GM21576 (cell line): ENCODE measurements around the gene KCP.

ENCODE experiments used
- ATAC-seq: cut with Tn5 transposase; IDR thresholded peaks from one replicate; pipeline ENCODE4 v1.9.1; 2021; ENCODE audit warnings: mild to moderate bottlenecking, moderate library complexity; ENCODE audit not compliant: unreplicated experiment

KCP gene

DNA sequence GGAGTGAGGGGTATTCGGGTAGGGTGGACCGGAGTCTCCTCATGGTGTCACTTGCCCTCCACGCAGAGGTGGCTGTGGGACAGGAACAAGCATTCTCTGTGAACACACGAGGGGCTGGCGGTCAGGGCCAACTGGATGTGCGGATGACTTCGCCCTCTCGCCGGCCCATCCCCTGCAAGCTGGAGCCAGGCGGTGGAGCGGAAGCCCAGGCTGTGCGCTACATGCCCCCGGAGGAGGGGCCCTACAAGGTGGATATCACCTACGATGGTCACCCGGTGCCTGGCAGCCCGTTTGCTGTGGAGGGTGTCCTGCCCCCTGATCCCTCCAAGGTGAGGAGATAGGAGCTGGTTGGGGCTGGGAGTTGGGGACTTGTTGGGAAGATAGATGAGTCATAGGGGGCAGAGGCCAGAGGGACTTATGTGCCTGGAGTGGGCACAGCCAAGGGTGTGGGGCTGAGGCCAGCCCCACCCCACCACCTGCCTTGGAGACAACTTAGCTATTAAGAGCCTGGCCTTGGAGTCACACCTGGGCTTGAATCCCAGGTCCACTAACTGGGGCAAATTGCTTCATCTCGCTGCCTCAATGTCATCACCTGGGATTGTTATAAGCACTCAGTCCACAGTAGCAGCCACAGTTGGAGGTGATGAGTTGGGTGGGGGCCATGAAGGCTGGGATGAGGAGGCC, 66.4 kb downstream of the KCP start:
- ATAC-seq, result no peak

DNA sequence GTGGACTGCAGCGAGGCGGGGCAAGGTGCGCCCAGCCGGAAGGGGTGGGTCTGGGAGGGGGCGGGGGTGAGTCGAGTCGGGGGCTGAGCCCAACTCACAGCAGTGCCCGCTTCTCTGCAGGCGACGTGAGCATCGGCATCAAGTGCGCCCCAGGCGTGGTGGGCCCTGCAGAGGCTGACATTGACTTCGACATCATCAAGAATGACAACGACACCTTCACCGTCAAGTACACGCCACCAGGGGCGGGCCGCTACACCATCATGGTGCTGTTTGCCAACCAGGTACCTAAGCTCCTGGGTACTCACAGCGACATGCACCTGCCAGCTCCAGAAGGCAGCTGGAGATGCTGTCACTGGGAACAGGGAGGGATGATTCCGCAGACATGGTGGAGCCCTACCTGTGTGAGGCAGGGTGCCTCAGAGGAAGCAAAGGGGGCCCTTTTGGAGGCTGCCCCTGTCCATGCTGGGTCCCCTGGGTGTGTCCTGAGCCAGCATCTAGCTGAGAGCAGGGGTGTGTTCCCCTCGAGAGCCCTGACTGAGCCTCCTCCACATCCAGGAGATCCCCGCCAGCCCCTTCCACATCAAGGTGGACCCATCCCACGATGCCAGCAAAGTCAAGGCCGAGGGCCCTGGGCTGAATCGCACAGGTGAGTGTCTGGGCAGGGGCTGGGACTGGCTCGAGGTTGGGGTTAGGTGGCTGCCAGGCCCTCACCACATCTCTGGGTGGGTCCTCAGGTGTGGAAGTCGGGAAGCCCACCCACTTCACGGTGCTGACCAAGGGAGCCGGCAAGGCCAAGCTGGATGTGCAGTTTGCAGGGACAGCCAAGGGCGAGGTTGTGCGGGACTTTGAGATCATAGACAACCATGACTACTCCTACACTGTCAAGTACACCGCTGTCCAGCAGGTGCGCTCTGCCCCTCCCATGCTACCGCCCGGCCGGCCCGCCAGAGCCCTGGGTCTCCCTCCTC, 67.6 kb downstream of the KCP start:
- ATAC-seq, result no peak

DNA sequence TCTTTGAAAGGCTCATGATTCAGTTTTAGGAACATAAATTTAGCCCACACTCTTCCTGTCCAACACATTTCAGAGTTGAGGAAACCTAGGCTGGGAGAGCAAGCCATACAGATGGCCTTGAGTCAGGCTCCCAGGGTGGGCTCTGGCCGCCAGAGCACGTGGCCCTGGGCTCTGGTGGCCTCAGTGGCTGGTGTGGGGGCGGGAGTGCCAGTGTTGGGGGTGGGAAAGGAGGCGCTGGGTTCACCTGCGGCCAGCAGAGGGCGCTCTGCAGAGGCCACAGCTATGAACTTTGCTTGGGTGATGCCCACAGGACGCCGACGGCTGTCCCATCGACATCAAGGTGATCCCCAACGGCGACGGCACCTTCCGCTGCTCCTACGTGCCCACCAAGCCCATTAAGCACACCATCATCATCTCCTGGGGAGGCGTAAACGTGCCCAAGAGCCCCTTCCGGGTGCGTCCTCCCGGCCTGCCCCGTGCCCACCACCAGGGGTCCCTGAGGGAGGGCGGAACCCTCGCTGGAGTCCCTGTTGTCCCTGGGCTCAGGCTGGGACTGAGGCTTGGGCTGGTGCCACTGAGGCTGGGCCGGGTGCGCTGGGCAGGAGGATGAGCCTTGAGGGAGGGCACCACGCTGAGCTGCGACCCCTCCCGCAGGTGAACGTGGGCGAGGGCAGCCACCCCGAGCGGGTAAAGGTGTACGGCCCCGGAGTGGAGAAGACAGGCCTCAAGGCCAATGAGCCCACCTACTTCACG, 68.4 kb downstream of the KCP start:
- ATAC-seq, result no peak

DNA sequence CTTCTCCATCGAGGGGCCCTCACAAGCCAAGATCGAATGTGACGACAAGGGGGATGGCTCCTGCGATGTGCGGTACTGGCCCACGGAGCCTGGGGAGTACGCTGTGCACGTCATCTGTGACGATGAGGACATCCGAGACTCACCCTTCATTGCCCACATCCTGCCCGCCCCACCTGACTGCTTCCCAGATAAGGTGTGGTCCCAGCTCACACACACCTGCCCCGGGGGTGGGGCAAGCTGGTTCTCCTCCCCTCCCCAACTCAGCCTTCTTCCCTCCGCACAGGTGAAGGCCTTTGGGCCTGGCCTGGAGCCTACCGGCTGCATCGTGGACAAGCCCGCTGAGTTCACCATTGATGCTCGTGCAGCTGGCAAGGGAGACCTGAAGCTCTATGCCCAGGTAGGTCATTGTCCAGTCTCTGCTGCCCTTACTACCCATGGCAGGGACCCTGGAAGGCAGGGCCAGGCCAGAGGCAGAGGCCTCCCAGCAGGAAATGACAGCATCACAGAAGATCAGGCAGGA, 69.3 kb downstream of the KCP start:
- no peak for ATAC-seq

DNA sequence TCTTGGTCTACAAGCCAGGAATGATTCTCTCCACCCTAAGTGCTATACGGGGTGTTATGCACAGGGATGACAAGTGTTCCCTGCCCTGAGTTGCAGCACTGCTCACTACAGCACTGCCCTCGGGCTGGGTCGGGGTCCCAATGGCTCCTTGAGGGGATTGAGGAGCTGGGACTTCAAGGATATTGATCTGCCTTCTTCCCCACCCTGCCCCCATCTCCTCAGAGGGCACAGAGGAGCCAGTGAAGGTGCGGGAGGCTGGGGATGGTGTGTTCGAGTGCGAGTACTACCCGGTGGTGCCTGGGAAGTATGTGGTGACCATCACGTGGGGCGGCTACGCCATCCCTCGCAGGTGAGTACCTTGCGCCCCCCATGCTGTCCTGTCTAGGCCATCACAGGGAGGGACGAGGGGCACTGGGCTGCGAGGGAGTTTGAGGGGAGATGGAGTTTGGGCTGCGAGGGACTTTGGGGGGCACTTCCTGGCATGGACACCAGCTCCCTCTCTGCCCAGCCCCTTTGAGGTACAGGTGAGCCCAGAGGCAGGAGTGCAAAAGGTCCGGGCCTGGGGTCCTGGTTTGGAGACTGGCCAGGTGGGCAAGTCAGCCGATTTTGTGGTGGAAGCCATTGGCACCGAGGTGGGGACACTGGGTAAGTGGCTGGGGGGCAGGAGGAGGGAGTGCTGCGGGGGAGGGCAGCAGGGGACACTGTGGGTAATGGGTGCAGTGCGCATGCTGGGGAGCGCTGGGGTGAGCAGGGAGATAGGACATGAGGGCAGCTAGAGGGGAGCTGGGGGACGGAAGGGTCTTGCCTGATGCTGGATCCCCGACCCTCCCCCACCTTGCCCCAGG, 70.0 kb downstream of the KCP start:
- no peak for ATAC-seq

DNA sequence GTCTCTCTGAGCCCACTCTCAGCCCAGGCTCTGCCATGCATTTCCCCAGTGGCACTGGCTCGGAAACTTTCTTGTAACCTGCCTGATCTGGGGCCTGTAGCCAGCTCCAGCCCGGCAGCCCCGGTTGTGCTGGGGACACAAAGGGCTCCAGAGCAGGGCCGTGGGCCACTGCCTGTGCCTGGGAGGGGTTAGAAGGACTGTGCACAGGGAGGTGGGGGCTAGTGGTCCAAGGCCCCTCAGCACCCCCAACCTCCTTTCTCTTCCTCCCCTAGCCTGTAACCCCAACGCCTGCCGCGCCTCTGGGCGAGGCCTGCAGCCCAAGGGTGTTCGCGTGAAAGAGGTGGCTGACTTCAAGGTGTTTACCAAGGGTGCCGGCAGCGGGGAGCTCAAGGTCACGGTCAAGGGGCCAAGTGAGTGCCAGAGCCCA, 70.7 kb downstream of the KCP start:
- no peak for ATAC-seq

DNA sequence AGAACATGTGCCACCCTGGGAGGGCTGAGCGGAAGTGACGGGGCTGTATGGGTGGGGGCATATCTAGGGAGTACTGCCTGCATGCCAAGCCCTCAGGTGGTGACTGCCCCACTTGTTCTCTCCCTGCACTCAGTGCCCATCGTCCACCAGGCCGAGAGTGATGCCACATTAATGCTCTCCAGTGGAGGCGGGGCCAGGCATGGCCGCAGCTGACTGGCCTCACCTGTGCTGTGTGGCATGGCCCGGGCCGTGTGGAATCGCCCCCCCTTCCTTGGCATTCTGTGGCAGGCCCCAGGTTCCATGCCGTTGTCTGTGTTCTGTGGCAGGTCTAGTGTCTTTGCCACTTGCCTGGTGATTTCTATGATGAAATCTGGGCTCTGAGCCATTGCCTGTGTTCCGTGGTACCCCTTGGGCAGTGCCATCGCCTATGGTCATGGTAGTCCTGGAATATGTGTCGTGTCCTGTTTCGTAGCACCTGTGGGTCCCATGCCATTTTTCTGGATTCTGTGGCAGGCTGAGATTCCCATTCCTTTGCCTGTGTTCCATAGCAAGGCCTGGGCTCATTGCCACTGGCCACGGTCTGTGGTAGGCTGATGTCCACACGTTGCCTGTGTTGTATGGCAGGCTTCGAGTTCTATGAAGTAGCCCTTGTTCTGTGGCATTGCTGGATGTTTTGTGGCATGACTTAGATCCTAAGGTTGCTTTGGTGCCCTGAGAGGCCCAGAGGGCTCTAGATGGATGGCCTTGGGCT, 71.4 kb downstream of the KCP start:
- ATAC-seq, result no peak

DNA sequence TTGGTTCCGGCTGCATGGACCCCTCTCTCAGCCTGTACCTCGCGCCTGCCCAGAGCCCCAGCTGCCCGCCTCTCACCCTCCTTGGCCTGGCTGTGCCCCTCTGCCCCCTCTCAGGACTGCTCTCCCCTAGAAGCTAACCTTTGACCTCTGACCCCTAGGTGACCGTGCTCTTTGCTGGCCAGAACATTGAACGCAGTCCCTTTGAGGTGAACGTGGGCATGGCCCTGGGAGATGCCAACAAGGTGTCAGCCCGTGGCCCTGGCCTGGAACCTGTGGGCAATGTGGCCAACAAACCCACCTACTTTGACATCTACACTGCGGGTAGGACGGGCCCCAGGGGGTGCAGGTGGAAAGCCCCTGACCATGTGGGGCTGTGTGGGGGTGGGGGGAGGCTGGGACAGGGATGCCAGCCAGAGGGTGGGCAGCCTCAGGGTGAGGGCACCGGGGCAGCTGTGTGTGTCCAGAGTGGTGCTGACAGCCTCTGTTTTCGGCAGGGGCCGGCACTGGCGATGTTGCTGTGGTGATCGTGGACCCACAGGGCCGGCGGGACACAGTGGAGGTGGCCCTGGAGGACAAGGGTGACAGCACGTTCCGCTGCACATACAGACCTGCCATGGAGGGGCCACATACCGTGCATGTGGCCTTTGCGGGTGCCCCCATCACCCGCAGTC, 72.3 kb downstream of the KCP start:
- no peak for ATAC-seq

DNA sequence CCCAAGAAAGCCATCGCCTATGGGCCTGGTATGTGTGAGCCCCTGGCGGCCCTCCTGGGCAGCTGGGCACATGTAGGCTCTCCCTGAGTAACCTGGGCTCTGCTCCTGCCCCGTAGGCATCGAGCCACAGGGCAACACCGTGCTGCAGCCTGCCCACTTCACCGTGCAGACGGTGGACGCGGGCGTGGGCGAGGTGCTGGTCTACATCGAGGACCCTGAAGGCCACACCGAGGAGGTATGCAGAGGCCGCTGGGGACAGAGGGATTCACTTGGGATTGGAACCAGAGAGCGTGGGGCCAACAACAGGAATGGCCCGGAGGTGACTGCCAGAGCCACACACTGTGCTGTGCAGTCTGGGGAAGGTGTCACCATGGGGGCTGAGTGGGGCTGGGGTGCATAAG, 73.0 kb downstream of the KCP start:
- no peak for ATAC-seq

DNA sequence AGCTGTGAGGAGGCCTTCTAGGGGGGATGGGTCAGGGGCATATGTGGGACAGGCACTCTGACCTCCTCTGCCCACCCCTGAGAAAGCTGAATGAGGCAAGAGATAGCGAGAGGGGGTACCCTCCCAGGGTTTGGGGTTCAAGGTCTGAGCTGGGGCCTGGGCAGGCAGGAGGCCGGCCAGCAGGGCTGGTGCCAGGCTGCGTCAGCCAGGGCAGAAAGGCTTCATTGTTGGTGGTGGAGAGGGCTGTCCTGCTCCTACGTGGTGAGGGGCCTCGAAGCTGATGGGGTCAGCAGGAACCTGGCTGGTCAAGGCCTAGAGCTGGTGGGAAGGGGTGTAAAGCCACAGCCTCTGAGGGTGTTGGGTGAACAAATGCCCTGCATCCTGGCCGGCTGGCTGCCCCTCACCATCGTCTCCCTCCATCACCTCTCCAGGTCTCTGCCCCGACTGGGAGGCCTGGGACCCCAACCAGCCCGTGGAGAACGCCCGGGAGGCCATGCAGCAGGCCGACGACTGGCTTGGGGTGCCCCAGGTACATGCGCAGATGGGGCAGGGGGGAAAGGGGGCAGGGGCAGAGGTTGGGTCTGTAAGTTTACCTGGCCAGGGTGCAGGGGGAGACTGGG, 73.7 kb downstream of the KCP start:
- no peak for ATAC-seq

DNA sequence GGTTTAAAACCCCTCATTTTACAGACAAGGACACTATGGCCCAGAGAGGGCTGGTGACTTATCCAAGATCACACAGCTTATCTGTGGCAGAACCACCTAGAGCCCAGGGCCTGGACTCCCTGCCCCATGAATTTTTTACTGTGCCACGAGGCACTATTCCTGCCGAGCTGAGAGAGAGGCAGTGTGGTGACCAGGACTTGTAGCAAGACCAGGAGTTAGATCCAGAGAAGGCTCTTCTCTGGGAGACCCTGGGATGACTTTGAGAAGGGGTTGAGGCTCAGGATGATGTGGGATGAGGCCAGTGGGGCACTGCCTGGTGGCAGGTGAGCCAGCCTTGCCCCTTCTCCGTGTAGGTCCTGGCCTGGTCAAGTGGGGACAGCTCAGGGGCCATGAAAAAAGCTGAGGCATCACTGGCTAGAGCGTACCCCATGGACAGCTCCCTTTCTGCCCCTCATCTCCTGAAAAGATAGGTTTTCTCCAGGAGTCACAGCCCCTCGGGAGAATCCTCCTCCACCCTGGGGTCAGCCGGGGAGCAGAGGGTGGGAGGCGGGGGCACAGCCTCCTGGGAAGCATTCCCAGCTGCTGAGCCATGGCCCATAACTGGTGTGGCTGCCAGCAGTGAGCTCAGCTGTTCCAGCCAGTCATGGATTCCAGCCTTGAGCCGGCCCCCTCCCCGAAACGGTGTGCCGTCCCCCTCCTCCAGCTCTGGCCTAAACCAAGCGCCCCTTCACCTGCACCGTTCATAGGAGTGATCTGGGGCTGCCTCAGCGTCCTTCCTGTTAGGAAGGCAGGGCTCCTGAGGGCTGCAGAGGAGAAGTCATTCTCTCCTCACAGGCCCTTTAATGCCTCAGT, 74.5 kb downstream of the KCP start:
- ATAC-seq, result no peak

DNA sequence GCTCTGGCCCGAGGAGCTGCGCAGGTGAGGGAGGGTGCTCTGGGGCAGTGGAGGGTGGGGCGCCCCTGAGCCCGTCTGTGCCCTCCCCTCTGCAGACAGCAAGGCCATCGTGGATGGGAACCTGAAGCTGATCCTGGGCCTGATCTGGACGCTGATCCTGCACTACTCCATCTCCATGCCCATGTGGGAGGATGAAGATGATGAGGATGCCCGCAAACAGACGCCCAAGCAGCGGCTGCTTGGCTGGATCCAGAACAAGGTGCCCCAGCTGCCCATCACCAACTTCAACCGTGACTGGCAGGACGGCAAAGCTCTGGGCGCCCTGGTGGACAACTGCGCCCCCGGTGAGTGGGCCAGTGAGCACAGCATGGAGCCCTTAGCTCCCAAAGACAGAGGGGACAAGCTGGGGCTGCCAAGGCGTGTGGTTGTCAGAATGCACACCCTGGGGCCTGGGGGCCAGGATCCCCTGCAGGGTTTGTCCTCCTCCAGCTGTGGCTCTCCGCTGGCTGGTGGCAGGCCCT, 75.2 kb downstream of the KCP start:
- no peak for ATAC-seq

DNA sequence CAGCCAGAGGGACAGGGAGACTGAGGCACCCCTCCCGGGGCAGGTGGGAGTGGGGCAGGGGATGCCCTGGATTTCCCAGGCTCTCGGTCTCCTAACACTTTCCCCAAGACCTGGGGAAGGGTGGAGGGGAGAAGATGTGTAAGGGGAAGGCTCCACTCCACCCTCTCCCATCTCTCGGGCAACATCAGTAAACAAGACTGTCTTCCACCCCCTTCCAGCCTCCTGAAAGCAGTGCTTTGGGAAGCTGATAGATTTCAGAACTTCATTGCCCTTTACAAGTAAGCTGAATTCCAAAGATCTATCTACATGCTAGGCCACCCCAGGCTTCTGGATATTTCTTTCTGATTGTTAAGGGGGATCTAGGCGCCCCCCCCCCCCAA, 76.6 kb downstream of the KCP start:
- no peak for ATAC-seq

DNA sequence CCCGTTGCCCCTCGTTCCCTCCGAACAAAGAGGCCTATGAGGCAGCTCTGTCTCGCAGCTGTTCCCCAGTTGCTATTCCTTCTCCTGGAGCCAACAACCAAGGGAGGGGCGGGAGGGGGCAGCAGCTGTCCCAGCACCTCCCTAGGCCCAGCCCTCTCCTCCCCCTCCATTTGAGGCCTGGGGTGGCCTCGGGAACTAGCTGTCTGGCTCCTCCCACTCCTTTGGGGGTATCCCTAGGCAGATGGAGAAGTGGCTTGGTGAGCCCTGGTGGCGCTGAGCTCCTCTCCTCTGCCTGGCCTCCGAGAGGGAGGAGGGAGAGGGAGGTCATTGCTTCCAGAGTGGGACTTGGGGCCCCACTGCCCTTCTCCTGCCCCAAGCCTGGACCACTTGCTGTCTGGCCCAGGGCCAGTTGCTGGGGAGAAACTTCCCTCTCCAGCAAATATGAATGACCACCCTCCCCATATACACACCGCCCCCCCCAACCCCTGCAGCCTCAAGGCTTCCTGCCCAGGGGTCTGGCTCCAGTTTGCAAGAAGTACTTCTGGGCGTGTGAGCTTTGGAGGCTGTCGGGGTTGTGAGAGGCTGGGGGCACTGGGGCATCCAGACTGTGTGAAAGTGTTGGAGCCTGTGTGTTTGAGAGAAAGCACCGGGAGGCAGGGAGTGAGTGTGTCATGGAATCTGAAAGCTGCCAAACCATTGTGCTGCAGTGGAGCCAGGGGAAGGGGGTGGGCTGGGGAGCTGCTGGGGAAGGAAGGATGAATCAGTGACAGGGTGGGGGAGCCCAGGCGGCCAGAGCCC, 77.2 kb downstream of the KCP start:
- no peak for ATAC-seq

DNA sequence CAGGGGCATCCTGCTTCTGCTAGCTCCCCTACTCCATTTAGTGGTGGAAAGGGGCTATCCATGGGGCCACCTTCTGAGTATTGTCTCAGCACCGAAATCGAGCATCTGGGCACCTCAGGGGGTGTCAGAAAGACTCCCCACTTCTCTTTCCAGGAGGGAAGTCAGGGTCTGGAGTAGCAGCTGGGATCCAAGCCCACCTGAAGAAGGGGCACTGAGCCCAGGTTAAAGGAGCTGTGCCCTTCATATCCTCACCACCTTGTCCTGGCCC, 77.7 kb downstream of the KCP start:
- no peak for ATAC-seq

DNA sequence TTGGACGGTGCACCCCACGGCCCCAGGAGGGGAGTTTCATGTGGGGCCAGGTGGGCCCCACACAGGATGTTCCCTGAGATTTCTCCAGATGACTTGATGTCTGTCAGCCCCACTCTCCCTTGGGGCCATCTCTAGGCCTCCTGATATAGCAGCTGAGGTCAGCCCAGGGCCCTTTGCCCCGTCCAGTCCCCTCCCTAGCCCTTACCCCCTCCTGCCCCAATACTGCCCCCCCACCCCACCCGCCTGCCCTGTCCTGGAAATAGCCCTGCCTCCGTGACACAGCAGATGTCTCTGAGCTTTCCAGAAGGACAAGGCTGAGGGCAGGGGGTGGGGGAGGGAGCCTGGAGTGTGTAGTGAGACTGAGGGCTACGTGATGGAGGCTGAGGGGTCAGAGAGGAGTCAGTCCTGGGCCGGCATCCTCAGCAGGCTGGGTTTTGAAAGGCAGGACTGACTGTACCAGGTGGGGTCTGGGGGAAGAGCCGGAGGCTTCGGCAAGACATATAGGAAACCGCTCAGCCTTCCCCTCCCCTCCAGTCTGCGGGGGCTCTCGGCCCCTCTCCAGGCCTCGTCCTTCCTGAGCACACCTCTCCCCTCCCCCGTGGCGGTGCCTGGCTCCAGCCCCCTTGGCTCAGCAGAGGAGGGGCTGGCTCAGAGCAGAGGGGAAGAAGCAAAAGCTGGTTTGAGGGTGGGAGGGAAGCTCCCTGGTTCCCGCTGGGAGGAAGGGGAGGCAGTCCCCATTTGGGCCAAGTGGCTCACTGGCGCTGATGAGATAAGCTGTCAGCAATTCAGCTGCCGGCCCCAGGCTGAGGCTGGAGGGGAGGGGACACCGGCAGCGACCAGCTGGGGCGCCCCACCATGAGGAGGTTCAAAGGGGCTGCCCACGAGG, 78.3 kb downstream of the KCP start:
- ATAC-seq, result no peak
